ENCODE measurements around the gene TNFSF15. TPM values are rescaled to one million over a fixed set of nuclear protein-coding genes. Genes with fewer than 3 reads are reported as not detected.

The TNFSF15 gene
- total and polyA plus RNA-seq, 2 experiments from 2014 or later, result 0.06 to 0.07 TPM

DNA sequence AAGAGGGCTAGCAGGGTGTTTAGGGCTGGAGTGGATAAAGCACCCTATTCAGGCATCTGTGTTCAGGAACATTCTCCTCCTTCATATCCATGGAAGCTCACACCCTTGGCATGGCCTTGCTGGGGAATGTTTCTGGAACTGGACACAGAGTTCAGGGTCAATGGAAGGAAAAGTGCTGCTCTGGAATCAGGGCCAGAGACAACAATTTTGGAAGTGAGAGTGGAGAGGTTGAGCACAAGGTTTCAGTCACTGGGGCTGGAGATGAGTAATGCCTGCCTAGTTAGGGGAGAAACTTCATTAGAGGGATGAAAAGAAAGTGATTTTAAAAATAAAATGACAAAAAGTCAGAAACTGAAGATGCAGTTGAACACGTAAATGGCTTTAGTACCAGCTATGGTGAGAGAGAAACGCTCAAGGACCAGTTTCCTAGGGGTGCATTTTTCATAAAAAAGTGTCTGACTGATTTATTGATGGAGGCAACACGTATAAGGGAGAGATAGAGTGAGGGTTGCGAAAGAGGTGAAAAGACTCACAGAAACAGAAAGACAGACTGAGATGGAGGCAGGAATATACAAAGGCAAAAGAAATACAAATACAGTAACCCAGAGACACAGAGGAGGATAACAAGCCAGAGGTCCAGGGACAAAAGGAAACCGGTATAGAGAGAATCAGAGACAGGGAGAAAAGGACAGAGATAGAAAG is 8.0 kb upstream of the TNFSF15 start (continued):
- TF ChIP-seq POLR2AphosphoS5 (IDR thresholded peaks at IDR 0.05; ENCODE audit: low read depth), result no peak
- TF ChIP-seq JUNB (IDR thresholded peaks at IDR 0.05; ENCODE audit: unreplicated experiment), result no peak
- TF ChIP-seq, protein P1, sequence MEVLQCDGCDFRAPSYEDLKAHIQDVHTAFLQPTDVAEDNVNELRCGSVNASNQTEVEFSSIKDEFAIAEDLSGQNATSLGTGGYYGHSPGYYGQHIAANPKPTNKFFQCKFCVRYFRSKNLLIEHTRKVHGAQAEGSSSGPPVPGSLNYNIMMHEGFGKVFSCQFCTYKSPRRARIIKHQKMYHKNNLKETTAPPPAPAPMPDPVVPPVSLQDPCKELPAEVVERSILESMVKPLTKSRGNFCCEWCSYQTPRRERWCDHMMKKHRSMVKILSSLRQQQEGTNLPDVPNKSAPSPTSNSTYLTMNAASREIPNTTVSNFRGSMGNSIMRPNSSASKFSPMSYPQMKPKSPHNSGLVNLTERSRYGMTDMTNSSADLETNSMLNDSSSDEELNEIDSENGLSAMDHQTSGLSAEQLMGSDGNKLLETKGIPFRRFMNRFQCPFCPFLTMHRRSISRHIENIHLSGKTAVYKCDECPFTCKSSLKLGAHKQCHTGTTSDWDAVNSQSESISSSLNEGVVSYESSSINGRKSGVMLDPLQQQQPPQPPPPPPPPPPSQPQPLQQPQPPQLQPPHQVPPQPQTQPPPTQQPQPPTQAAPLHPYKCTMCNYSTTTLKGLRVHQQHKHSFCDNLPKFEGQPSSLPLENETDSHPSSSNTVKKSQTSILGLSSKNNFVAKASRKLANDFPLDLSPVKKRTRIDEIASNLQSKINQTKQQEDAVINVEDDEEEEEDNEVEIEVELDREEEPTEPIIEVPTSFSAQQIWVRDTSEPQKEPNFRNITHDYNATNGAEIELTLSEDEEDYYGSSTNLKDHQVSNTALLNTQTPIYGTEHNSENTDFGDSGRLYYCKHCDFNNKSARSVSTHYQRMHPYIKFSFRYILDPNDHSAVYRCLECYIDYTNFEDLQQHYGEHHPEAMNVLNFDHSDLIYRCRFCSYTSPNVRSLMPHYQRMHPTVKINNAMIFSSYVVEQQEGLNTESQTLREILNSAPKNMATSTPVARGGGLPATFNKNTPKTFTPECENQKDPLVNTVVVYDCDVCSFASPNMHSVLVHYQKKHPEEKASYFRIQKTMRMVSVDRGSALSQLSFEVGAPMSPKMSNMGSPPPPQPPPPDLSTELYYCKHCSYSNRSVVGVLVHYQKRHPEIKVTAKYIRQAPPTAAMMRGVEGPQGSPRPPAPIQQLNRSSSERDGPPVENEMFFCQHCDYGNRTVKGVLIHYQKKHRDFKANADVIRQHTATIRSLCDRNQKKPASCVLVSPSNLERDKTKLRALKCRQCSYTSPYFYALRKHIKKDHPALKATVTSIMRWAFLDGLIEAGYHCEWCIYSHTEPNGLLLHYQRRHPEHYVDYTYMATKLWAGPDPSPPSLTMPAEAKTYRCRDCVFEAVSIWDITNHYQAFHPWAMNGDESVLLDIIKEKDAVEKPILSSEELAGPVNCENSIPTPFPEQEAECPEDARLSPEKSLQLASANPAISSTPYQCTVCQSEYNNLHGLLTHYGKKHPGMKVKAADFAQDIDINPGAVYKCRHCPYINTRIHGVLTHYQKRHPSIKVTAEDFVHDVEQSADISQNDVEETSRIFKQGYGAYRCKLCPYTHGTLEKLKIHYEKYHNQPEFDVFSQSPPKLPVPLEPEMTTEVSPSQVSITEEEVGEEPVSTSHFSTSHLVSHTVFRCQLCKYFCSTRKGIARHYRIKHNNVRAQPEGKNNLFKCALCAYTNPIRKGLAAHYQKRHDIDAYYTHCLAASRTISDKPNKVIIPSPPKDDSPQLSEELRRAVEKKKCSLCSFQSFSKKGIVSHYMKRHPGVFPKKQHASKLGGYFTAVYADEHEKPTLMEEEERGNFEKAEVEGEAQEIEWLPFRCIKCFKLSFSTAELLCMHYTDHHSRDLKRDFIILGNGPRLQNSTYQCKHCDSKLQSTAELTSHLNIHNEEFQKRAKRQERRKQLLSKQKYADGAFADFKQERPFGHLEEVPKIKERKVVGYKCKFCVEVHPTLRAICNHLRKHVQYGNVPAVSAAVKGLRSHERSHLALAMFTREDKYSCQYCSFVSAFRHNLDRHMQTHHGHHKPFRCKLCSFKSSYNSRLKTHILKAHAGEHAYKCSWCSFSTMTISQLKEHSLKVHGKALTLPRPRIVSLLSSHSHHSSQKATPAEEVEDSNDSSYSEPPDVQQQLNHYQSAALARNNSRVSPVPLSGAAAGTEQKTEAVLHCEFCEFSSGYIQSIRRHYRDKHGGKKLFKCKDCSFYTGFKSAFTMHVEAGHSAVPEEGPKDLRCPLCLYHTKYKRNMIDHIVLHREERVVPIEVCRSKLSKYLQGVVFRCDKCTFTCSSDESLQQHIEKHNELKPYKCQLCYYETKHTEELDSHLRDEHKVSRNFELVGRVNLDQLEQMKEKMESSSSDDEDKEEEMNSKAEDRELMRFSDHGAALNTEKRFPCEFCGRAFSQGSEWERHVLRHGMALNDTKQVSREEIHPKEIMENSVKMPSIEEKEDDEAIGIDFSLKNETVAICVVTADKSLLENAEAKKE (CRISPR knock-in tag; IDR thresholded peaks at IDR 0.05), result no peak
- no peak for TF ChIP-seq ZNF114 (CRISPR knock-in tag; IDR thresholded peaks at IDR 0.05)

DNA sequence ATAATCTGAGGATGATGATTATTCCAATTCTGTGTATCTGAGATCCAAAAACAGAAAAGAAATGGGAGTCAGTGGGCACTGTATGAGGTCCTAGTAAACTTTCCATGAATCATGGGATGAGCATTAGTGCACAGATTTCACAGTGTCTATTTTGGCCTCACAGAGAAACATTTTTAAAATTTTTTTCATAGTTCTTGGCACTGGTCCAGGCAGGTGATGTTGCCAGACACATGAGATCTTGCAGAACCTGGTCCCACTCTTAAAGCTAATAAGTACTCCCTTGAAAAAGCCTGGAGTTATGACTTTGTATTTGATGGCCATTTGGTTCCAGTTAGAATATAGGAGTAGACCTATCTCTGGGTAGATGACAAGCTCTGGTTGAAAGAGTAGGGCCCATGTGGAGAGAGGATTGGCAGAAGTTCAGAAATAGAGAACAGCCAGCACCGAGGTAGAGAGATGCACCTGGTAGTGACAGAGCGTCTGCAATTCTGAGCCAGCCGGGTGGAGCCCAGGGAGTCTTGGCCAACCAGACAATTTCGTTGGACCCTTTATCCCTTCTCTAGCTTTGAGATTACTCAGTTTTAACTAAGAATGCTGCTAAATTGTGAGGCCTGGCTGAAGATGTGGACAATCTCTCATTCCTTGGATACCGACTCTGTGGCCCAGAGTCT is 6.3 kb upstream of the TNFSF15 start:
- Mint-ChIP-seq H3K27me3 (ENCODE audit: insufficient read depth, low read depth, poor library complexity) (peaks cover 3% of the 10 kb centered on the region), H3K9me3 (no peaks in the 10 kb centered on the region), H3K27ac (no peak overlapping the region), H3K4me3 (no peak overlapping the region), H3K4me1 (peaks cover 6% of the 10 kb centered on the region; the same call in 2 of the 3 replicates), H3K36me3 (ENCODE audit: low read depth) (no peaks in the 10 kb centered on the region)
- ATAC-seq (no peak), DNase-seq (ENCODE audit: low spot score) (no peak)
- Histone ChIP-seq H2AFZ (no peak overlapping the region), H3K4me3 (no peak overlapping the region), H3K9me2 (ENCODE audit: insufficient read depth) (no peaks in the 10 kb centered on the region), H3F3A (replicated peaks; ENCODE audit: low read depth) (no peaks in the 10 kb centered on the region), H3K4me1 (ENCODE audit: insufficient read depth) (peaks cover 9% of the 10 kb centered on the region; the same call in 1 of the 2 replicates), H3K4me2 (no peak overlapping the region), H3K27me3 (ENCODE audit: insufficient read depth) (no peaks in the 10 kb centered on the region), H3K36me3 (ENCODE audit: insufficient read depth) (no peaks in the 10 kb centered on the region), H4K20me1 (replicated peaks; ENCODE audit: insufficient read depth) (no peaks in the 10 kb centered on the region), H3K79me2 (replicated peaks; ENCODE audit: insufficient read depth) (no peaks in the 10 kb centered on the region), H3K27ac (ENCODE audit: low read depth) (no peak overlapping the region)
- TF ChIP-seq CREB1 (CRISPR knock-in tag; IDR thresholded peaks at IDR 0.05; ENCODE audit: low read depth) (no peak), POLR2AphosphoS5 (IDR thresholded peaks at IDR 0.05; ENCODE audit: low read depth) (no peak), JUNB (IDR thresholded peaks at IDR 0.05; ENCODE audit: unreplicated experiment) (no peak), STAT1 (IDR thresholded peaks at IDR 0.05; ENCODE audit: unreplicated experiment) (no peak), ZNF331 (CRISPR knock-in tag; IDR thresholded peaks at IDR 0.05; ENCODE audit: low read depth) (no peak), ZNF114 (CRISPR knock-in tag; IDR thresholded peaks at IDR 0.05) (no peak)
- TF ChIP-seq, protein P2, sequence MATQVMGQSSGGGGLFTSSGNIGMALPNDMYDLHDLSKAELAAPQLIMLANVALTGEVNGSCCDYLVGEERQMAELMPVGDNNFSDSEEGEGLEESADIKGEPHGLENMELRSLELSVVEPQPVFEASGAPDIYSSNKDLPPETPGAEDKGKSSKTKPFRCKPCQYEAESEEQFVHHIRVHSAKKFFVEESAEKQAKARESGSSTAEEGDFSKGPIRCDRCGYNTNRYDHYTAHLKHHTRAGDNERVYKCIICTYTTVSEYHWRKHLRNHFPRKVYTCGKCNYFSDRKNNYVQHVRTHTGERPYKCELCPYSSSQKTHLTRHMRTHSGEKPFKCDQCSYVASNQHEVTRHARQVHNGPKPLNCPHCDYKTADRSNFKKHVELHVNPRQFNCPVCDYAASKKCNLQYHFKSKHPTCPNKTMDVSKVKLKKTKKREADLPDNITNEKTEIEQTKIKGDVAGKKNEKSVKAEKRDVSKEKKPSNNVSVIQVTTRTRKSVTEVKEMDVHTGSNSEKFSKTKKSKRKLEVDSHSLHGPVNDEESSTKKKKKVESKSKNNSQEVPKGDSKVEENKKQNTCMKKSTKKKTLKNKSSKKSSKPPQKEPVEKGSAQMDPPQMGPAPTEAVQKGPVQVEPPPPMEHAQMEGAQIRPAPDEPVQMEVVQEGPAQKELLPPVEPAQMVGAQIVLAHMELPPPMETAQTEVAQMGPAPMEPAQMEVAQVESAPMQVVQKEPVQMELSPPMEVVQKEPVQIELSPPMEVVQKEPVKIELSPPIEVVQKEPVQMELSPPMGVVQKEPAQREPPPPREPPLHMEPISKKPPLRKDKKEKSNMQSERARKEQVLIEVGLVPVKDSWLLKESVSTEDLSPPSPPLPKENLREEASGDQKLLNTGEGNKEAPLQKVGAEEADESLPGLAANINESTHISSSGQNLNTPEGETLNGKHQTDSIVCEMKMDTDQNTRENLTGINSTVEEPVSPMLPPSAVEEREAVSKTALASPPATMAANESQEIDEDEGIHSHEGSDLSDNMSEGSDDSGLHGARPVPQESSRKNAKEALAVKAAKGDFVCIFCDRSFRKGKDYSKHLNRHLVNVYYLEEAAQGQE (IDR thresholded peaks at IDR 0.05; ENCODE audit: unreplicated experiment), result no peak
- TF ChIP-seq, protein P3, sequence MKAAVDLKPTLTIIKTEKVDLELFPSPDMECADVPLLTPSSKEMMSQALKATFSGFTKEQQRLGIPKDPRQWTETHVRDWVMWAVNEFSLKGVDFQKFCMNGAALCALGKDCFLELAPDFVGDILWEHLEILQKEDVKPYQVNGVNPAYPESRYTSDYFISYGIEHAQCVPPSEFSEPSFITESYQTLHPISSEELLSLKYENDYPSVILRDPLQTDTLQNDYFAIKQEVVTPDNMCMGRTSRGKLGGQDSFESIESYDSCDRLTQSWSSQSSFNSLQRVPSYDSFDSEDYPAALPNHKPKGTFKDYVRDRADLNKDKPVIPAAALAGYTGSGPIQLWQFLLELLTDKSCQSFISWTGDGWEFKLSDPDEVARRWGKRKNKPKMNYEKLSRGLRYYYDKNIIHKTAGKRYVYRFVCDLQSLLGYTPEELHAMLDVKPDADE (IDR thresholded peaks at IDR 0.05), result no peak

Measured in GM23338 (cell line).